HEK293 (cell line): ENCODE results near the gene DSCAML1.

Experiments
- CTCF ChIA-PET: fragments of 350-600 bp; formaldehyde crosslinking; extraction: SDS; loops from one replicate; lab custom pipeline; 2021; ENCODE audit warnings: antibody characterized with exemption; lab: Yijun Ruan, JAX
- POLR2A ChIA-PET: fragments of 300-600 bp; formaldehyde crosslinking; extraction: SDS; loops from one replicate; lab custom pipeline; 2020; ENCODE audit warnings: antibody characterized with exemption, inconsistent platforms; lab: Yijun Ruan, JAX
- H3K27ac ChIP-seq: fragments of 200-500 bp; sonication (Bioruptor generic); 2 replicates; pipeline ENCODE4 v1.5.1; 2014; ENCODE audit warnings: low read depth, low read length, control low read depth, inconsistent platforms; ENCODE audit errors: extremely low read depth
- H3K36me3 ChIP-seq, 2 experiments: fragments of 200-500 bp in 1 of 2; sonication (Bioruptor generic) in 1 of 2; 1 replicate in 1 of 2; 2 replicates in 1 of 2; pipeline ENCODE4 v1.5.1; 2014 to 2017; ENCODE audit warnings: inconsistent platforms in 2 of 2, low read length in 2 of 2; ENCODE audit not compliant: control insufficient read depth in 2 of 2, insufficient read depth in 1 of 2
- H3K4me1 ChIP-seq: fragments of 200-500 bp; sonication (Bioruptor generic); 2 replicates; pipeline ENCODE4 v1.5.1; 2014; ENCODE audit warnings: mild to moderate bottlenecking, low read length, inconsistent platforms; ENCODE audit not compliant: control insufficient read depth, insufficient read depth
- H3K4me3 ChIP-seq: 2 replicates; pipeline ENCODE4 v1.5.1; 2011; ENCODE audit warnings: low read depth, mild to moderate bottlenecking, control low read depth, low read length, moderate library complexity
- H3K9me3 ChIP-seq: fragments of 200-500 bp; sonication (Bioruptor generic); 2 replicates; pipeline ENCODE4 v1.5.1; 2014; ENCODE audit warnings: low read depth, low read length, inconsistent platforms; ENCODE audit not compliant: control insufficient read depth, insufficient read depth
- CTCF ChIP-seq: fragments of 450-650 bp; formaldehyde crosslinking; IDR thresholded peaks from 2 replicates; pipeline ENCODE4 v1.5.1; 2016; ENCODE audit warnings: missing biosample characterization, missing genetic modification characterization
- INSM2 ChIP-seq: fragments of 450-650 bp; formaldehyde crosslinking; IDR thresholded peaks from 2 replicates; pipeline ENCODE4 v1.5.1; 2016; ENCODE audit warnings: missing biosample characterization, missing genetic modification characterization
- KLF10 ChIP-seq: fragments of 450-650 bp; IDR thresholded peaks from 2 replicates; pipeline ENCODE4 v1.5.1; 2018; ENCODE audit warnings: missing biosample characterization, mild to moderate bottlenecking, missing genetic modification characterization
- ZFP69B ChIP-seq: fragments of 450-650 bp; formaldehyde crosslinking; IDR thresholded peaks from 2 replicates; pipeline ENCODE4 v1.5.1; 2016; ENCODE audit warnings: missing biosample characterization, missing genetic modification characterization
- ZNF140 ChIP-seq: fragments of 450-650 bp; formaldehyde crosslinking; IDR thresholded peaks from 2 replicates; pipeline ENCODE4 v1.5.1; 2016; ENCODE audit warnings: missing biosample characterization, missing genetic modification characterization
- ZNF146 ChIP-seq: fragments of 450-650 bp; formaldehyde crosslinking; IDR thresholded peaks from 2 replicates; pipeline ENCODE4 v1.5.1; 2016; ENCODE audit warnings: missing biosample characterization, missing genetic modification characterization
- ZNF184 ChIP-seq: fragments of 450-650 bp; IDR thresholded peaks from 2 replicates; pipeline ENCODE4 v1.5.1; 2018; ENCODE audit warnings: missing biosample characterization, mild to moderate bottlenecking, missing genetic modification characterization
- ZNF341 ChIP-seq: fragments of 450-650 bp; formaldehyde crosslinking; IDR thresholded peaks from 2 replicates; pipeline ENCODE4; 2016; ENCODE audit warnings: low read depth, missing biosample characterization, missing genetic modification characterization
- ZNF510 ChIP-seq: fragments of 450-650 bp; formaldehyde crosslinking; IDR thresholded peaks from 2 replicates; pipeline ENCODE4 v1.5.1; 2018; ENCODE audit warnings: mild to moderate bottlenecking, missing genetic modification characterization, missing biosample characterization; ENCODE audit not compliant: insufficient replicate concordance
- ZNF513 ChIP-seq: fragments of 450-650 bp; IDR thresholded peaks from 2 replicates; pipeline ENCODE4 v1.5.1; 2018; ENCODE audit warnings: missing biosample characterization, missing genetic modification characterization
- ZNF514 ChIP-seq: fragments of 450-650 bp; formaldehyde crosslinking; IDR thresholded peaks from 2 replicates; pipeline ENCODE4 v1.5.1; 2016; ENCODE audit warnings: missing biosample characterization, missing genetic modification characterization
- ZNF548 ChIP-seq: fragments of 450-650 bp; formaldehyde crosslinking; IDR thresholded peaks from 2 replicates; pipeline ENCODE4 v1.5.1; 2016; ENCODE audit warnings: missing biosample characterization, missing genetic modification characterization
- ZNF624 ChIP-seq: fragments of 450-650 bp; formaldehyde crosslinking; IDR thresholded peaks from 2 replicates; pipeline ENCODE4 v1.5.1; 2017; ENCODE audit warnings: missing biosample characterization, missing genetic modification characterization
- ZNF654 ChIP-seq: fragments of 450-650 bp; formaldehyde crosslinking; IDR thresholded peaks from 2 replicates; pipeline ENCODE4 v1.5.1; 2016; ENCODE audit warnings: low read depth, missing biosample characterization, missing genetic modification characterization
- ZNF704 ChIP-seq: fragments of 450-650 bp; formaldehyde crosslinking; IDR thresholded peaks from 2 replicates; pipeline ENCODE4 v1.5.1; 2016; ENCODE audit warnings: missing biosample characterization, missing genetic modification characterization
- ZNF76 ChIP-seq: fragments of 450-650 bp; formaldehyde crosslinking; IDR thresholded peaks from 2 replicates; pipeline ENCODE4; 2016; ENCODE audit warnings: low read depth, missing biosample characterization, missing genetic modification characterization, borderline replicate concordance
- ZSCAN18 ChIP-seq: fragments of 450-650 bp; formaldehyde crosslinking; IDR thresholded peaks from 2 replicates; pipeline ENCODE4 v1.5.1; 2016; ENCODE audit warnings: missing biosample characterization, missing genetic modification characterization

Gene DSCAML1

DNA sequence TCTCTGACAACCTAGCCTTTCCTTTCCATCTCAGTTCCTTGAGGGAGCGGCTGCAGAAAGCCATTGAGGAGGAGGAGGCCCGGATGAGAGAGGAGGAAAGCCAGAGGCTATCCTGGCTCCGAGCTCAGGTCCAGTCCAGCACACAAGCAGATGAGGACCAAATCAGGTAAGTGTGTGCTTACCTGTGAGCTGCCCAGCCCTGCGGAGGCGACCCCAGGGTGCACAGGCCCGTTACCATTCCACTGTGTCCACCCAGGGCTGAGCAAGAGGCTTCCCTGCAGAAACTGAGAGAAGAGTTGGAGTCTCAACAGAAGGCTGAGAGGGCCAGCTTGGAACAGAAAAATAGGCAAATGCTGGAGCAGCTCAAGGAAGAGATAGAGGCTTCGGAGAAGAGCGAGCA lies 406.3 kb downstream of the DSCAML1 start (continued):
- TF ChIP-seq ZNF513 (tag by site-specific recombination) = no peak
- TF ChIP-seq ZNF514 (tag by site-specific recombination) = no peak

DNA sequence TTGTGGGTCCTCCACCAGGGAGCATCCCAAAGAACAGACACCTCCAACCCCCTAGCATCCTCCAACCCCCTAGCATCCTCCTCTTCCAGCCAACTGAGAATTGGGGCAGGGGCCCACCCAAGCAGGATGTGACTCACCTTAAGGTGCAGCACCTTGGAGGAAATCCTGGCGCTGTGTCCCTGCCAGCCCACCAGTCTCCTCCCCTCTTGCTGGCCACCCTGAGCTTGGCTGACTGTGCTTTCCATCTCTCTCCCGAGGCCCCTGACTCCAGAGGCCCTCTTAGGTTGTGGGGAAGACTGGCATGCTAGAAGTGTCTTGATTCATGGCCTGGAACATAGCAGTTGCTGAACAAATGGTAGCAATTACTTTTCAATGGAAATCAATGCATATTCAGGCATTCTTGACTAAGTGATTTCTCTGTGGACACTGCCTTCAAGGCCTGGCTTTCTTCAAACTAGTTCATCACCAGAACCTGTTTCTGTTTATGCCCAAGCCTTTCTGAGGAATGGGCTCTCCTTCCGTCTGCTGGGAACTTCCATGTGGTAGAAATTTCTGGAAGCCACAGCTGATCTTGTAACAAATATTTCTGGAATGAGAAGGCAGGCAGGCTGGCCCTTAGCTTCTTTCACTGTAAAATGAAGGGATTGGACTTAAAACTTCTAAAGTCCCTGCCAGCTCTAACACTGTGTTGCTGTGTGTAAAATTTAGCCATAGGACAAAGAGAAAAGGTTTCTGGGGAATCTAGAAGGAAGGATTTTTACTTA lies 408.8 kb downstream of the DSCAML1 start:
- no peak for TF ChIP-seq ZNF704
- TF ChIP-seq ZNF341 (tag by site-specific recombination) = no peak
- no peak for TF ChIP-seq KLF10 (tag by site-specific recombination)
- no peak for TF ChIP-seq ZNF624
- no peak for TF ChIP-seq CTCF (tag by site-specific recombination)
- TF ChIP-seq ZNF510 (tag by site-specific recombination) = no peak
- no peak for TF ChIP-seq ZNF184 (tag by site-specific recombination)
- no peak for TF ChIP-seq ZNF654 (tag by site-specific recombination)
- TF ChIP-seq ZFP69B = no peak
- no peak for TF ChIP-seq ZNF140 (tag by site-specific recombination)
- TF ChIP-seq ZNF146 (tag by site-specific recombination) = no peak
- TF ChIP-seq ZSCAN18 = no peak
- TF ChIP-seq ZNF76 (tag by site-specific recombination) = no peak
- TF ChIP-seq ZNF548 (tag by site-specific recombination) = no peak
- no peak for TF ChIP-seq INSM2 (tag by site-specific recombination)
- POLR2A ChIA-PET = interaction anchor here (0.7 kb wide), 1 partner anchor 158 kb away, joined by 3 read pairs; no protein-coding TSS in a partner anchor
- Histone ChIP-seq H3K4me3 (no peak overlapping the region), H3K27ac (no peak overlapping the region), H3K9me3 (no peaks in the 10 kb centered on the region), H3K36me3 (peaks cover 0 to 90% of the 10 kb centered on the region in 2 experiments; a peak in 2 of 3 replicates), H3K4me1 (no peaks in the 10 kb centered on the region)
- CTCF ChIA-PET = no interaction called here
